LoVo (cell line): ENCODE results near the gene TMTC2.
"Not testable (repeated sequence)": the region's sequence is repeated elsewhere in the genome, so short reads cannot be mapped to it uniquely, and the experiment has no call there.

Experiments used
- DNase-seq: peaks from one replicate; pipeline ENCODE4 v3.0.0-alpha.2; 2016; ENCODE audit warnings: low spot score

Gene TMTC2

GRCh38 chr12:82789674-82790073, 103.0 kb downstream of the TMTC2 start:
- no peak for DNase-seq

GRCh38 chr12:82793751-82794281, 107.1 kb downstream of the TMTC2 start:
- no peak for DNase-seq

- no peak for DNase-seq
Observed at GRCh38 chr12:82797480-82797879, 110.8 kb downstream of the TMTC2 start.

GRCh38 chr12:82800185-82800584, 113.5 kb downstream of the TMTC2 start:
- no peak for DNase-seq

- no peak for DNase-seq
Observed at GRCh38 chr12:82801951-82802610, 115.4 kb downstream of the TMTC2 start.

- DNase-seq = no peak
Observed at GRCh38 chr12:82803201-82803600, 116.5 kb downstream of the TMTC2 start.

- DNase-seq = no peak
Observed at GRCh38 chr12:82804601-82805000, 117.9 kb downstream of the TMTC2 start.

- not testable (repeated sequence) for DNase-seq
Observed at GRCh38 chr12:82805004-82805403, 118.3 kb downstream of the TMTC2 start.

- DNase-seq = no peak
Observed at GRCh38 chr12:82805812-82806497, 119.2 kb downstream of the TMTC2 start.

GRCh38 chr12:82807132-82807737, 120.5 kb downstream of the TMTC2 start:
- DNase-seq = no peak

- DNase-seq = no peak
Observed at GRCh38 chr12:82810568-82810967, 123.9 kb downstream of the TMTC2 start.

GRCh38 chr12:82817368-82817767, 130.7 kb downstream of the TMTC2 start:
- DNase-seq = no peak

GRCh38 chr12:82818271-82819035, 131.7 kb downstream of the TMTC2 start:
- DNase-seq = no peak

- no peak for DNase-seq
Observed at GRCh38 chr12:82826505-82826904, 139.8 kb downstream of the TMTC2 start.

- DNase-seq = no peak
Observed at GRCh38 chr12:82832096-82832495, 145.4 kb downstream of the TMTC2 start.

GRCh38 chr12:82832981-82833380, 146.3 kb downstream of the TMTC2 start:
- DNase-seq = no peak

GRCh38 chr12:82833481-82833880, 146.8 kb downstream of the TMTC2 start:
- no peak for DNase-seq

- DNase-seq = no peak
Observed at GRCh38 chr12:82835217-82835616, 148.5 kb downstream of the TMTC2 start.

GRCh38 chr12:82838131-82838551, 151.4 kb downstream of the TMTC2 start:
- no peak for DNase-seq

- no peak for DNase-seq
Observed at GRCh38 chr12:82838827-82839226, 152.1 kb downstream of the TMTC2 start.

GRCh38 chr12:82839796-82840195, 153.1 kb downstream of the TMTC2 start:
- DNase-seq = no peak

- DNase-seq = no peak
Observed at GRCh38 chr12:82841487-82841904, 154.8 kb downstream of the TMTC2 start.
